H1 (cell line): ENCODE data around the gene PUS3. TPM values are rescaled to one million over a fixed set of nuclear protein-coding genes. Genes with fewer than 3 reads are reported as not detected.

Source experiments
- CTCF ChIA-PET: fragments of 300-600 bp; sonication (Branson Sonifier 250); formaldehyde crosslinking; loops from one replicate; lab custom pipeline; 2021; ENCODE audit not compliant: partially characterized antibody; lab: Charles Lee
- POLR2A ChIA-PET: fragments of 300-600 bp; sonication (Branson Sonifier 250); formaldehyde crosslinking; loops from one replicate; lab custom pipeline; 2021; ENCODE audit warnings: inconsistent platforms; ENCODE audit not compliant: partially characterized antibody; lab: Charles Lee
- DNase-seq, 2 experiments: peaks; one replicate each; pipeline versions ENCODE4 v3.0.0 to v3.0.0-alpha.2; 2010 to 2022; ENCODE audit warnings: low spot score in 2 of 2, low read depth in 1 of 2, mixed read lengths in 1 of 2
- FAIRE-seq: peaks from 2 replicates; lab custom pipeline; 2011; peaks lifted over from hg19 to GRCh38; lab: Jason Lieb, UNC
- H2AFZ ChIP-seq: 2 replicates; pipeline ENCODE4 v1.8.1; 2012; ENCODE audit warnings: low read length, inconsistent platforms
- H2AK5ac ChIP-seq: 2 replicates; pipeline ENCODE4 v1.6.1; 2013; ENCODE audit warnings: low read depth, low read length
- H2BK120ac ChIP-seq: replicated peaks from 2 replicates; pipeline ENCODE3; 2013; ENCODE audit warnings: low read depth, low read length, inconsistent platforms
- H2BK12ac ChIP-seq: 2 replicates; pipeline ENCODE4 v1.6.1; 2013; ENCODE audit warnings: low read depth, low read length
- H2BK15ac ChIP-seq: 2 replicates; pipeline ENCODE4 v1.6.1; 2013; ENCODE audit warnings: low read length
- H2BK20ac ChIP-seq: 2 replicates; pipeline ENCODE4 v1.6.1; 2013; ENCODE audit warnings: low read length
- H2BK5ac ChIP-seq: 2 replicates; pipeline ENCODE4 v1.6.1; 2013; ENCODE audit warnings: low read depth, low read length
- H3K14ac ChIP-seq: 2 replicates; pipeline ENCODE4 v1.6.1; 2013; ENCODE audit warnings: inconsistent platforms; ENCODE audit not compliant: insufficient read length
- H3K18ac ChIP-seq: 2 replicates; pipeline ENCODE4 v1.6.1; 2013; ENCODE audit warnings: low read length; ENCODE audit errors: extremely low read depth
- H3K23ac ChIP-seq: 2 replicates; pipeline ENCODE4 v1.6.1; 2013; ENCODE audit warnings: inconsistent platforms; ENCODE audit not compliant: insufficient read length
- H3K23me2 ChIP-seq: 2 replicates; pipeline ENCODE4 v1.6.1; 2013; ENCODE audit warnings: low read depth, low read length
- H3K27ac ChIP-seq: 2 replicates; pipeline ENCODE4 v1.6.1; 2011; ENCODE audit warnings: low read depth, low read length, inconsistent platforms
- H3K27me3 ChIP-seq, 4 experiments: replicated peaks in 1 of 4; 1 replicate in 1 of 4; 2 replicates in 3 of 4; pipeline versions ENCODE4 v1.6.1 to v1.8.1; 2011 to 2013; ENCODE audit warnings: low read length in 3 of 4, mild to moderate bottlenecking in 3 of 4, inconsistent platforms in 2 of 4, mixed read lengths in 2 of 4, moderate library complexity in 1 of 4; ENCODE audit not compliant: control insufficient read depth in 3 of 4, insufficient read depth in 3 of 4; ENCODE audit errors: extremely low read depth in 1 of 4
- H3K36me3 ChIP-seq, 4 experiments: 2 replicates each; pipeline versions ENCODE4 v1.6.1 to v1.8.1; 2011 to 2013; ENCODE audit warnings: mild to moderate bottlenecking in 4 of 4, low read length in 3 of 4, moderate library complexity in 2 of 4, control low read depth in 1 of 4, inconsistent platforms in 1 of 4; ENCODE audit not compliant: insufficient read depth in 4 of 4, control insufficient read depth in 2 of 4
- H3K4ac ChIP-seq: replicated peaks from 2 replicates; pipeline ENCODE3; 2013; ENCODE audit warnings: low read length, low read depth, mixed read lengths, inconsistent platforms; ENCODE audit not compliant: insufficient read length
- H3K4me1 ChIP-seq, 4 experiments: replicated peaks in 1 of 4; 1 replicate in 1 of 4; 2 replicates in 3 of 4; pipeline versions ENCODE4 v1.6.1 to v1.8.1; 2011 to 2013; ENCODE audit warnings: low read length in 3 of 4, inconsistent platforms in 2 of 4, mixed read lengths in 1 of 4; ENCODE audit not compliant: insufficient read depth in 4 of 4, control insufficient read depth in 3 of 4
- H3K4me2 ChIP-seq, 2 experiments: 2 replicates each; pipeline versions ENCODE4 v1.6.1 to v1.8.1; 2011 to 2013; ENCODE audit warnings: low read depth in 2 of 2, low read length in 2 of 2, control low read depth in 1 of 2, inconsistent platforms in 1 of 2, mild to moderate bottlenecking in 1 of 2; ENCODE audit not compliant: insufficient read depth in 1 of 2
- H3K4me3 ChIP-seq, 4 experiments: fragments of 200-600, 300-600 bp in 1 of 4; sonication (generic), shearing (Covaris generic), sonication (Bioruptor Twin) in 1 of 4; 2 replicates each; pipeline versions ENCODE4 v1.5.1 to v1.8.1; 2011 to 2016; ENCODE audit warnings: low read length in 4 of 4, low read depth in 3 of 4, control low read depth in 2 of 4, inconsistent platforms in 2 of 4, mild to moderate bottlenecking in 2 of 4, mixed read lengths in 1 of 4, moderate library complexity in 1 of 4; ENCODE audit not compliant: insufficient read depth in 2 of 4; ENCODE audit errors: extremely low read depth in 1 of 4
- H3K56ac ChIP-seq: replicated peaks from 2 replicates; pipeline ENCODE3; 2013; ENCODE audit warnings: low read depth, mild to moderate bottlenecking, mixed read lengths, low read length, inconsistent platforms; ENCODE audit not compliant: insufficient read length
- H3K79me1 ChIP-seq: 2 replicates; pipeline ENCODE4 v1.6.1; 2013; ENCODE audit warnings: low read depth, low read length, control low read depth
- H3K79me2 ChIP-seq, 2 experiments: 2 replicates each; pipeline versions ENCODE4 v1.6.1 to v1.8.1; 2012 to 2013; ENCODE audit warnings: low read length in 2 of 2, mild to moderate bottlenecking in 2 of 2, inconsistent platforms in 1 of 2; ENCODE audit not compliant: insufficient read depth in 2 of 2, control insufficient read depth in 1 of 2
- H3K9ac ChIP-seq, 4 experiments: replicated peaks in 1 of 4; 1 replicate in 1 of 4; 2 replicates in 3 of 4; pipeline versions ENCODE4 v1.6.1 to v1.8.1; 2011 to 2013; ENCODE audit warnings: low read depth in 3 of 4, low read length in 3 of 4, control low read depth in 2 of 4, mild to moderate bottlenecking in 2 of 4, moderate library complexity in 2 of 4, inconsistent platforms in 1 of 4; ENCODE audit errors: extremely low read depth in 1 of 4
- H3K9me3 ChIP-seq, 2 experiments: 2 replicates each; pipeline versions ENCODE4 v1.6.1 to v1.8.1; 2012 to 2013; ENCODE audit warnings: mild to moderate bottlenecking in 2 of 2, moderate library complexity in 2 of 2, control low read depth in 1 of 2, inconsistent platforms in 1 of 2, low read depth in 1 of 2, low read length in 1 of 2, mixed read lengths in 1 of 2; ENCODE audit not compliant: insufficient read depth in 2 of 2
- H4K20me1 ChIP-seq, 2 experiments: replicated peaks in 1 of 2; 2 replicates each; pipeline versions ENCODE3 to v1.8.1; 2011 to 2013; ENCODE audit warnings: inconsistent platforms in 2 of 2, low read length in 2 of 2, mild to moderate bottlenecking in 1 of 2; ENCODE audit not compliant: insufficient read depth in 2 of 2, control insufficient read depth in 1 of 2
- H4K5ac ChIP-seq: 2 replicates; pipeline ENCODE4 v1.6.1; 2013; ENCODE audit warnings: low read length, low read depth, mixed read lengths, inconsistent platforms; ENCODE audit not compliant: insufficient read length
- H4K8ac ChIP-seq: 2 replicates; pipeline ENCODE4 v1.8.0; 2013; ENCODE audit warnings: mild to moderate bottlenecking, moderate library complexity, low read length, inconsistent platforms; ENCODE audit not compliant: insufficient read depth; ENCODE audit errors: extremely low read depth
- H4K91ac ChIP-seq: replicated peaks from 2 replicates; pipeline ENCODE3; 2013; ENCODE audit warnings: low read length, mixed read lengths, inconsistent platforms; ENCODE audit not compliant: insufficient read length
- E2F6 ChIP-seq: IDR thresholded peaks from 2 replicates; pipeline ENCODE4 v1.6.1; 2012; ENCODE audit warnings: inconsistent platforms
- TCF12 ChIP-seq: IDR thresholded peaks from 2 replicates; pipeline ENCODE4 v1.6.1; 2011; ENCODE audit warnings: low read depth, mild to moderate bottlenecking, low read length
- ZNF274 ChIP-seq: IDR thresholded peaks from 2 replicates; pipeline ENCODE4 v1.7.0; 2012; ENCODE audit warnings: low read length, borderline replicate concordance; ENCODE audit errors: extremely low read depth
- WGBS, 2 experiments: shearing (Covaris generic) in 1 of 2; methylation state at CpG; one replicate each; pipeline versions ENCODE4 v1.1.6 to v1.1.7; 2013 to 2015; ENCODE audit warnings: low lambda C conversion rate in 2 of 2, mixed read lengths in 2 of 2, inconsistent platforms in 1 of 2, low coverage in 1 of 2, missing lambda C conversion rate in 1 of 2; ENCODE audit not compliant: insufficient replicate concordance in 2 of 2, insufficient coverage in 1 of 2, insufficient read length in 1 of 2; ENCODE audit errors: extremely low coverage in 1 of 2, missing lambda C conversion rate in 1 of 2; 5-methylcytosine and 5-hydroxymethylcytosine counted together
- polyA plus RNA-seq, 7 experiments: library from polyadenylated mRNA; depleted of rRNA in 3 of 7; stranded (reverse) in 5 of 7; unstranded in 2 of 7; fragments of >200 nt in 5 of 7; fragments of 200-250 nt in 2 of 7; gene quantifications; 1 replicate in 5 of 7; 2 replicates in 1 of 7; 4 replicates in 1 of 7; pipeline versions ENCODE4 v1.2.1 to v1.2.3, GENCODE V29; 2011 to 2013; ENCODE audit warnings: missing spikeins in 2 of 7, mixed read lengths in 2 of 7
- total RNA-seq: library from RNA; stranded (reverse); fragmentation: NEBNext Ultra II Directional; extraction: Animal tissue kit (Norgen Biotek cat#: 25700); gene quantifications from 2 replicates; pipeline ENCODE4 v1.2.1, GENCODE V29; 2021

Gene PUS3
- total and polyA plus RNA-seq, 2 of the 8 experiments (the other 6 are each of a cell fraction or from before 2014, with no cell fraction given) = 8.7 to 22.6 TPM

GRCh38 chr11:125883375-125883774, 19.6 kb downstream of the PUS3 start:
- H3K27me3 ChIP-seq = peaks cover 0 to 3% (median 2%) of the 10 kb centered on the region in 4 experiments; a peak in 4 of 7 replicates
- no peak overlapping the region for H4K8ac ChIP-seq
- ChIA-PET POLR2A (no interaction called here), CTCF (interaction anchor here (0.6 kb wide), 1 partner anchor 1588 kb away, joined by 3 read pairs; no protein-coding TSS in a partner anchor)
- H3K79me2 ChIP-seq = no peaks in the 10 kb centered on the region
- no peak overlapping the region for H2BK120ac ChIP-seq
- H3K4me1 ChIP-seq = no peaks in the 10 kb centered on the region
- H2BK15ac ChIP-seq = no peak overlapping the region
- no peaks in the 10 kb centered on the region for H4K20me1 ChIP-seq
- no peak overlapping the region for H3K18ac ChIP-seq
- no peak overlapping the region for H2AFZ ChIP-seq
- H3K14ac ChIP-seq = no peak overlapping the region
- H3K9me3 ChIP-seq = peaks cover 10 to 12% of the 10 kb centered on the region in 2 experiments
- no peak overlapping the region for H3K4me3 ChIP-seq
- H3K36me3 ChIP-seq = no peaks in the 10 kb centered on the region
- no peaks in the 10 kb centered on the region for H3K79me1 ChIP-seq
- no peak overlapping the region for H3K4me2 ChIP-seq
- TF ChIP-seq ZNF274 (no peak), TCF12 (no peak), E2F6 (no peak)
- H2BK12ac ChIP-seq = no peak overlapping the region
- H2BK5ac ChIP-seq = no peak overlapping the region
- H3K4ac ChIP-seq = no peak overlapping the region
- no peak overlapping the region for H4K91ac ChIP-seq
- no peak overlapping the region for H3K23ac ChIP-seq
- H3K27ac ChIP-seq = no peak overlapping the region
- no peak overlapping the region for H2AK5ac ChIP-seq
- no peak overlapping the region for H2BK20ac ChIP-seq
- FAIRE-seq = no peak
- no peak for DNase-seq
- no peak overlapping the region for H4K5ac ChIP-seq
- no peak overlapping the region for H3K56ac ChIP-seq
- peaks cover 3% of the 10 kb centered on the region; the same call in 1 of the 2 replicates for H3K23me2 ChIP-seq
- 86% methylated on average over 8 of the region's 8 CpGs; no CpG with 5 or more reads in 1 of the 2 experiments for WGBS, 2 experiments
- no peak overlapping the region for H3K9ac ChIP-seq
